RWPE2 (cell line): ENCODE results near the gene TH.

Experiments used
- ATAC-seq: fragments of 200-7000 bp; cut with Tn5 transposase; 3 replicates; pipeline ENCODE4 v1.9.1; 2021; ENCODE audit warnings: low read depth
- DNase-seq: peaks from one replicate; pipeline ENCODE4 v3.0.0-alpha.2; 2020; ENCODE audit warnings: low spot score
- H3K27ac ChIP-seq: fragments of 450-650 bp; 2 replicates; pipeline ENCODE4 v1.5.1; 2017; ENCODE audit warnings: mild to moderate bottlenecking; ENCODE audit not compliant: poor library complexity, severe bottlenecking
- H3K27me3 ChIP-seq: fragments of 250-450 bp; sonication (Bioruptor Pico); 2 replicates; pipeline ENCODE4 v1.5.1; 2021; ENCODE audit warnings: mild to moderate bottlenecking, moderate library complexity; ENCODE audit not compliant: insufficient read depth, poor library complexity, severe bottlenecking
- H3K36me3 ChIP-seq: fragments of 250-450 bp; sonication (Bioruptor Pico); 2 replicates; pipeline ENCODE4 v1.5.1; 2020; ENCODE audit warnings: low read depth, mild to moderate bottlenecking, moderate library complexity
- H3K4me1 ChIP-seq: fragments of 250-450 bp; sonication (Bioruptor Pico); 2 replicates; pipeline ENCODE4 v1.5.1; 2021; ENCODE audit warnings: mild to moderate bottlenecking, moderate library complexity; ENCODE audit not compliant: insufficient read depth, poor library complexity, severe bottlenecking
- H3K4me3 ChIP-seq: fragments of 250-450 bp; sonication (Bioruptor Pico); 2 replicates; pipeline ENCODE4 v1.5.1; 2021; ENCODE audit warnings: mild to moderate bottlenecking, moderate library complexity; ENCODE audit not compliant: severe bottlenecking
- H3K9me3 ChIP-seq: fragments of 250-450 bp; sonication (Bioruptor Pico); 2 replicates; pipeline ENCODE4 v1.5.1; 2021; ENCODE audit warnings: mild to moderate bottlenecking, moderate library complexity; ENCODE audit not compliant: severe bottlenecking
- CTCF ChIP-seq: fragments of 450-650 bp; IDR thresholded peaks from one replicate; pipeline ENCODE4 v1.5.1; 2017; ENCODE audit warnings: mild to moderate bottlenecking, moderate library complexity; ENCODE audit not compliant: poor library complexity, severe bottlenecking

The TH gene

GRCh38 chr11:2159536-2160413, 11.8 kb downstream of the TH start:
- no peaks in the 10 kb centered on the region for H3K9me3 ChIP-seq
- no peaks in the 10 kb centered on the region for H3K36me3 ChIP-seq
- ATAC-seq = no peak
- no peak overlapping the region for H3K4me3 ChIP-seq
- no peak for TF ChIP-seq CTCF
- no peak overlapping the region for H3K27ac ChIP-seq
- DNase-seq = no peak
- H3K27me3 ChIP-seq = no peaks in the 10 kb centered on the region
- no peaks in the 10 kb centered on the region for H3K4me1 ChIP-seq

GRCh38 chr11:2158966-2159365, 12.6 kb downstream of the TH start:
- no peaks in the 10 kb centered on the region for H3K27me3 ChIP-seq
- H3K9me3 ChIP-seq = no peaks in the 10 kb centered on the region
- no peak overlapping the region for H3K4me3 ChIP-seq
- DNase-seq (no peak), ATAC-seq (no peak)
- H3K36me3 ChIP-seq = no peaks in the 10 kb centered on the region
- no peak overlapping the region for H3K27ac ChIP-seq
- no peaks in the 10 kb centered on the region for H3K4me1 ChIP-seq
- no peak for TF ChIP-seq CTCF

GRCh38 chr11:2158296-2158737, 13.3 kb downstream of the TH start:
- H3K36me3 ChIP-seq = no peaks in the 10 kb centered on the region
- H3K4me1 ChIP-seq = no peaks in the 10 kb centered on the region
- H3K27me3 ChIP-seq = no peaks in the 10 kb centered on the region
- ATAC-seq = no peak
- no peaks in the 10 kb centered on the region for H3K9me3 ChIP-seq
- no peak overlapping the region for H3K27ac ChIP-seq
- no peak overlapping the region for H3K4me3 ChIP-seq
- DNase-seq = no peak
- TF ChIP-seq CTCF = no peak

GRCh38 chr11:2157294-2158040, 14.1 kb downstream of the TH start:
- no peaks in the 10 kb centered on the region for H3K27me3 ChIP-seq
- no peak for TF ChIP-seq CTCF
- ATAC-seq = no peak
- H3K36me3 ChIP-seq = no peaks in the 10 kb centered on the region
- H3K27ac ChIP-seq = no peak overlapping the region
- no peak for DNase-seq
- H3K9me3 ChIP-seq = no peaks in the 10 kb centered on the region
- H3K4me1 ChIP-seq = no peaks in the 10 kb centered on the region
- no peak overlapping the region for H3K4me3 ChIP-seq
